Measurements from ENCODE around the gene FBXL17.
A peak's percentile ranks its signal among the peaks of the same experiment; 100 is the strongest.

The FBXL17 gene

GRCh38 chr5:107925200-107925599 lies 456.7 kb downstream of the FBXL17 start:
- Histone ChIP-seq H2AFZ (ENCODE audit: low read length) (no peak overlapping the region), H4K8ac (ENCODE audit: low read depth, low read length) (no peak overlapping the region), H3K4me3 (ENCODE audit: low read length in 2 of 2) (no peak overlapping the region), H2AK5ac (ENCODE audit: low read depth, low read length) (no peak overlapping the region), H3K9ac (ENCODE audit: low read depth, low read length, poor library complexity) (no peak overlapping the region), H3K18ac (ENCODE audit: low read length) (no peak overlapping the region), H2BK5ac (ENCODE audit: low read length) (no peak overlapping the region), H3K27ac (replicated peaks; ENCODE audit: low read length) (no peak overlapping the region), H3K4ac (ENCODE audit: low read length) (no peak overlapping the region), H2BK12ac (ENCODE audit: low read length) (no peak overlapping the region), H3K4me2 (ENCODE audit: insufficient read depth, low read length, poor library complexity, severe bottlenecking) (no peak overlapping the region), H3K14ac (ENCODE audit: low read length) (no peak overlapping the region), H2BK120ac (ENCODE audit: low read depth, low read length) (no peak overlapping the region), H3K36me3 (replicated peaks in 1 of 2; ENCODE audit: control insufficient read depth in 2 of 2, insufficient read depth in 2 of 2, low read length in 2 of 2) (no peaks in the 10 kb centered on the region), H3K27me3 (ENCODE audit: control insufficient read depth in 3 of 3, insufficient read depth in 3 of 3, low read depth in 1 of 3, low read length in 3 of 3) (no peaks in the 10 kb centered on the region), H3K9me3 (replicated peaks in 1 of 2; ENCODE audit: control insufficient read depth in 2 of 2, insufficient read depth in 1 of 2, low read depth in 1 of 2, low read length in 2 of 2) (no peaks in the 10 kb centered on the region), H2BK15ac (ENCODE audit: low read length) (no peak overlapping the region), H4K91ac (ENCODE audit: low read depth, low read length, poor library complexity) (no peak overlapping the region), H3K79me1 (ENCODE audit: low read depth, low read length) (no peaks in the 10 kb centered on the region), H3K23ac (ENCODE audit: low read depth, low read length, poor library complexity) (no peak overlapping the region), H3K4me1 (ENCODE audit: control insufficient read depth in 2 of 2, insufficient read depth in 1 of 2, low read depth in 1 of 2, low read length in 2 of 2) (peaks cover 0 to 3% of the 10 kb centered on the region in 2 donors)
- DNase-seq (ENCODE audit: low spot score), result no peak
- WGBS, 2 donors (ENCODE audit: extremely low coverage in 2 of 2, insufficient read length in 2 of 2, insufficient replicate concordance in 1 of 2), result no CpG with 5 or more reads among the region's 4 CpGs

GRCh38 chr5:107919969-107920368 lies 461.9 kb downstream of the FBXL17 start:
- Histone ChIP-seq H3K27ac (replicated peaks; ENCODE audit: low read length) (no peak overlapping the region), H2BK5ac (ENCODE audit: low read length) (no peak overlapping the region), H3K9me3 (replicated peaks in 1 of 2; ENCODE audit: control insufficient read depth in 2 of 2, insufficient read depth in 1 of 2, low read depth in 1 of 2, low read length in 2 of 2) (no peaks in the 10 kb centered on the region), H3K4ac (ENCODE audit: low read length) (no peak overlapping the region), H3K23ac (ENCODE audit: low read depth, low read length, poor library complexity) (no peak overlapping the region), H2AK5ac (ENCODE audit: low read depth, low read length) (no peak overlapping the region), H3K79me1 (ENCODE audit: low read depth, low read length) (no peaks in the 10 kb centered on the region), H4K91ac (ENCODE audit: low read depth, low read length, poor library complexity) (no peak overlapping the region), H3K4me1 (ENCODE audit: control insufficient read depth in 2 of 2, insufficient read depth in 1 of 2, low read depth in 1 of 2, low read length in 2 of 2) (peaks cover 0 to 4% of the 10 kb centered on the region in 2 donors), H3K36me3 (replicated peaks in 1 of 2; ENCODE audit: control insufficient read depth in 2 of 2, insufficient read depth in 2 of 2, low read length in 2 of 2) (no peaks in the 10 kb centered on the region), H3K18ac (ENCODE audit: low read length) (no peak overlapping the region), H2BK12ac (ENCODE audit: low read length) (no peak overlapping the region), H3K4me3 (ENCODE audit: low read length in 2 of 2) (no peak overlapping the region), H3K14ac (ENCODE audit: low read length) (no peak overlapping the region), H2BK120ac (ENCODE audit: low read depth, low read length) (no peak overlapping the region), H2AFZ (ENCODE audit: low read length) (no peak overlapping the region), H4K8ac (ENCODE audit: low read depth, low read length) (no peak overlapping the region), H2BK15ac (ENCODE audit: low read length) (no peak overlapping the region), H3K9ac (ENCODE audit: low read depth, low read length, poor library complexity) (no peak overlapping the region), H3K4me2 (ENCODE audit: insufficient read depth, low read length, poor library complexity, severe bottlenecking) (no peak overlapping the region), H3K27me3 (ENCODE audit: control insufficient read depth in 3 of 3, insufficient read depth in 3 of 3, low read depth in 1 of 3, low read length in 3 of 3) (no peaks in the 10 kb centered on the region)
- WGBS, 2 donors (ENCODE audit: extremely low coverage in 2 of 2, insufficient read length in 2 of 2, insufficient replicate concordance in 1 of 2), result no CpG with 5 or more reads among the region's 6 CpGs
- DNase-seq (ENCODE audit: low spot score), result no peak

- no peaks in the 10 kb centered on the region for H3K36me3 ChIP-seq (replicated peaks in 1 of 2; ENCODE audit: control insufficient read depth in 2 of 2, insufficient read depth in 2 of 2, low read length in 2 of 2)
- WGBS, 2 donors (ENCODE audit: extremely low coverage in 2 of 2, insufficient read length in 2 of 2, insufficient replicate concordance in 1 of 2), result no CpG with 5 or more reads among the region's 4 CpGs
- no peaks in the 10 kb centered on the region for H3K9me3 ChIP-seq (replicated peaks in 1 of 2; ENCODE audit: control insufficient read depth in 2 of 2, insufficient read depth in 1 of 2, low read depth in 1 of 2, low read length in 2 of 2)
- H4K8ac ChIP-seq (ENCODE audit: low read depth, low read length), result no peak overlapping the region
- H3K23ac ChIP-seq (ENCODE audit: low read depth, low read length, poor library complexity), result no peak overlapping the region
- no peak overlapping the region for H2BK5ac ChIP-seq (ENCODE audit: low read length)
- H2BK12ac ChIP-seq (ENCODE audit: low read length), result no peak overlapping the region
- no peak for DNase-seq (ENCODE audit: low spot score)
- H3K18ac ChIP-seq (ENCODE audit: low read length), result no peak overlapping the region
- no peak overlapping the region for H3K4me2 ChIP-seq (ENCODE audit: insufficient read depth, low read length, poor library complexity, severe bottlenecking)
- H3K4me3 ChIP-seq (ENCODE audit: low read length in 2 of 2), result no peak overlapping the region
- no peak overlapping the region for H4K91ac ChIP-seq (ENCODE audit: low read depth, low read length, poor library complexity)
- no peak overlapping the region for H3K14ac ChIP-seq (ENCODE audit: low read length)
- no peak overlapping the region for H3K4ac ChIP-seq (ENCODE audit: low read length)
- no peak overlapping the region for H2BK15ac ChIP-seq (ENCODE audit: low read length)
- no peak overlapping the region for H2AK5ac ChIP-seq (ENCODE audit: low read depth, low read length)
- no peak overlapping the region for H3K27ac ChIP-seq (replicated peaks; ENCODE audit: low read length)
- H3K27me3 ChIP-seq (ENCODE audit: control insufficient read depth in 3 of 3, insufficient read depth in 3 of 3, low read depth in 1 of 3, low read length in 3 of 3), result no peaks in the 10 kb centered on the region
- no peak overlapping the region for H2AFZ ChIP-seq (ENCODE audit: low read length)
- H2BK120ac ChIP-seq (ENCODE audit: low read depth, low read length), result no peak overlapping the region
- H3K4me1 ChIP-seq (ENCODE audit: control insufficient read depth in 2 of 2, insufficient read depth in 1 of 2, low read depth in 1 of 2, low read length in 2 of 2), result peaks cover 0 to 4% of the 10 kb centered on the region in 2 donors
- no peaks in the 10 kb centered on the region for H3K79me1 ChIP-seq (ENCODE audit: low read depth, low read length)
- H3K9ac ChIP-seq (ENCODE audit: low read depth, low read length, poor library complexity), result no peak overlapping the region
Observed at GRCh38 chr5:107919361-107919760, 462.5 kb downstream of the FBXL17 start.

- Histone ChIP-seq H3K18ac (ENCODE audit: low read length) (peak overlapping the region; percentile 83), H4K91ac (ENCODE audit: low read depth, low read length, poor library complexity) (no peak overlapping the region), H2BK12ac (ENCODE audit: low read length) (no peak overlapping the region), H3K9me3 (replicated peaks in 1 of 2; ENCODE audit: control insufficient read depth in 2 of 2, insufficient read depth in 1 of 2, low read depth in 1 of 2, low read length in 2 of 2) (no peaks in the 10 kb centered on the region), H3K23ac (ENCODE audit: low read depth, low read length, poor library complexity) (no peak overlapping the region), H2AFZ (ENCODE audit: low read length) (no peak overlapping the region), H3K4me3 (ENCODE audit: low read length in 2 of 2) (no peak overlapping the region), H2BK15ac (ENCODE audit: low read length) (no peak overlapping the region), H3K27ac (replicated peaks; ENCODE audit: low read length) (no peak overlapping the region), H3K4me2 (ENCODE audit: insufficient read depth, low read length, poor library complexity, severe bottlenecking) (no peak overlapping the region), H3K9ac (ENCODE audit: low read depth, low read length, poor library complexity) (peak overlapping the region; percentile 2), H2AK5ac (ENCODE audit: low read depth, low read length) (no peak overlapping the region), H2BK5ac (ENCODE audit: low read length) (no peak overlapping the region), H3K79me1 (ENCODE audit: low read depth, low read length) (no peaks in the 10 kb centered on the region), H3K27me3 (ENCODE audit: control insufficient read depth in 3 of 3, insufficient read depth in 3 of 3, low read depth in 1 of 3, low read length in 3 of 3) (no peaks in the 10 kb centered on the region), H3K36me3 (replicated peaks in 1 of 2; ENCODE audit: control insufficient read depth in 2 of 2, insufficient read depth in 2 of 2, low read length in 2 of 2) (no peaks in the 10 kb centered on the region), H3K4ac (ENCODE audit: low read length) (no peak overlapping the region), H3K14ac (ENCODE audit: low read length) (no peak overlapping the region), H4K8ac (ENCODE audit: low read depth, low read length) (no peak overlapping the region), H2BK120ac (ENCODE audit: low read depth, low read length) (no peak overlapping the region), H3K4me1 (ENCODE audit: control insufficient read depth in 2 of 2, insufficient read depth in 1 of 2, low read depth in 1 of 2, low read length in 2 of 2) (peaks cover 0 to 4% of the 10 kb centered on the region in 2 donors)
- WGBS, 2 donors (ENCODE audit: extremely low coverage in 2 of 2, insufficient read length in 2 of 2, insufficient replicate concordance in 1 of 2), result no CpG with 5 or more reads among the region's 3 CpGs
- no peak for DNase-seq (ENCODE audit: low spot score)
Observed at GRCh38 chr5:107917983-107918382, 463.9 kb downstream of the FBXL17 start.
